Nephron (organoid): Measurements from ENCODE around the gene NPPB.

Experiments
- H3K27ac Mint-ChIP-seq, 3 experiments: 2 replicates each; pipeline ENCODE4 v1.8.0; 2020; ENCODE audit warnings: mixed read lengths in 3 of 3, mild to moderate bottlenecking in 2 of 3, moderate library complexity in 1 of 3
- H3K27me3 Mint-ChIP-seq: 2 replicates; pipeline ENCODE4 v1.8.0; 2021; ENCODE audit warnings: low read depth, mild to moderate bottlenecking, moderate library complexity, mixed read lengths
- H3K36me3 Mint-ChIP-seq: 2 replicates; pipeline ENCODE4 v1.8.0; 2020; ENCODE audit warnings: low read depth, mixed read lengths
- H3K4me1 Mint-ChIP-seq: 2 replicates; pipeline ENCODE4 v1.8.0; 2020; ENCODE audit warnings: mixed read lengths
- H3K4me3 Mint-ChIP-seq, 3 experiments: 2 replicates each; pipeline ENCODE4 v1.8.0; 2020; ENCODE audit warnings: mild to moderate bottlenecking in 3 of 3, mixed read lengths in 3 of 3, moderate library complexity in 2 of 3
- H3K9me3 Mint-ChIP-seq: 2 replicates; pipeline ENCODE4 v1.8.0; 2020; ENCODE audit warnings: mixed read lengths
- CTCF ChIP-seq, 3 experiments: fragments of 200-600 bp; sonication (generic); IDR thresholded peaks; one replicate each; pipeline ENCODE4 v1.5.0; 2021; ENCODE audit warnings: antibody characterized with exemption in 3 of 3; ENCODE audit not compliant: unreplicated experiment in 3 of 3

NPPB gene

GRCh38 chr1:11879311-11880180 lies 20.8 kb upstream of the NPPB start:
- peaks cover 4% of the 10 kb centered on the region for H3K27me3 Mint-ChIP-seq
- H3K4me1 Mint-ChIP-seq, result peaks cover 23% of the 10 kb centered on the region
- no peak for TF ChIP-seq CTCF (IDR thresholded peaks at IDR 0.05; ENCODE audit: unreplicated experiment in 3 of 3)
- H3K36me3 Mint-ChIP-seq, result no peaks in the 10 kb centered on the region
- no peak overlapping the region for H3K27ac Mint-ChIP-seq
- no peaks in the 10 kb centered on the region for H3K9me3 Mint-ChIP-seq
- H3K4me3 Mint-ChIP-seq, result no peak overlapping the region

GRCh38 chr1:11878891-11879190 lies 20.1 kb upstream of the NPPB start:
- Mint-ChIP-seq H3K4me3 (no peak overlapping the region), H3K4me1 (peaks cover 23% of the 10 kb centered on the region), H3K9me3 (no peaks in the 10 kb centered on the region), H3K27me3 (peaks cover 4% of the 10 kb centered on the region), H3K27ac (no peak overlapping the region), H3K36me3 (no peaks in the 10 kb centered on the region)
- no peak for TF ChIP-seq CTCF (IDR thresholded peaks at IDR 0.05; ENCODE audit: unreplicated experiment in 3 of 3)

- H3K9me3 Mint-ChIP-seq, result no peaks in the 10 kb centered on the region
- H3K27ac Mint-ChIP-seq, result no peak overlapping the region
- peaks cover 22% of the 10 kb centered on the region for H3K4me1 Mint-ChIP-seq
- peaks cover 4% of the 10 kb centered on the region for H3K27me3 Mint-ChIP-seq
- TF ChIP-seq CTCF (IDR thresholded peaks at IDR 0.05; ENCODE audit: unreplicated experiment in 3 of 3), result no peak
- H3K36me3 Mint-ChIP-seq, result no peaks in the 10 kb centered on the region
- no peak overlapping the region for H3K4me3 Mint-ChIP-seq
Observed at GRCh38 chr1:11878081-11878890, 19.5 kb upstream of the NPPB start.

- no peak overlapping the region for H3K4me3 Mint-ChIP-seq
- TF ChIP-seq CTCF (IDR thresholded peaks at IDR 0.05; ENCODE audit: unreplicated experiment in 3 of 3), result no peak
- no peaks in the 10 kb centered on the region for H3K36me3 Mint-ChIP-seq
- H3K27me3 Mint-ChIP-seq, result peaks cover under 1% of the 10 kb centered on the region
- H3K4me1 Mint-ChIP-seq, result peaks cover 18% of the 10 kb centered on the region
- no peaks in the 10 kb centered on the region for H3K9me3 Mint-ChIP-seq
- H3K27ac Mint-ChIP-seq, result peak overlapping the region in 1 of 3 experiments; percentile 37
Observed at GRCh38 chr1:11877074-11877473, 18.3 kb upstream of the NPPB start.

- Mint-ChIP-seq H3K27me3 (peaks cover 9% of the 10 kb centered on the region), H3K36me3 (no peaks in the 10 kb centered on the region), H3K4me3 (no peak overlapping the region), H3K27ac (no peak overlapping the region), H3K9me3 (no peaks in the 10 kb centered on the region), H3K4me1 (peaks cover 4% of the 10 kb centered on the region)
- no peak for TF ChIP-seq CTCF (IDR thresholded peaks at IDR 0.05; ENCODE audit: unreplicated experiment in 3 of 3)
Observed at GRCh38 chr1:11875094-11875493, 16.3 kb upstream of the NPPB start.
